Fibroblast of lung (primary cell): Measurements from ENCODE around the gene BBS10. TPM values are rescaled to one million over a fixed set of nuclear protein-coding genes. Genes with fewer than 3 reads are reported as not detected.

Source experiments
- DNase-seq, 2 donors: peaks; one replicate each; pipeline versions ENCODE4 v3.0.0 to v3.0.0-alpha.2; 2010; ENCODE audit warnings: low read depth in 2 of 2
- H2AFZ ChIP-seq: 2 replicates; pipeline ENCODE4 v1.5.1; 2012; ENCODE audit warnings: low read length, control low read depth, inconsistent platforms
- H3K27ac ChIP-seq: 2 replicates; pipeline ENCODE4 v1.5.1; 2011; ENCODE audit warnings: low read length, control low read depth; ENCODE audit not compliant: insufficient read depth
- H3K27me3 ChIP-seq: 2 replicates; pipeline ENCODE4 v1.5.1; 2011; ENCODE audit warnings: mild to moderate bottlenecking, low read length; ENCODE audit not compliant: control insufficient read depth, insufficient read depth
- H3K36me3 ChIP-seq: 2 replicates; pipeline ENCODE4 v1.5.1; 2011; ENCODE audit warnings: low read length; ENCODE audit not compliant: control insufficient read depth, insufficient read depth
- H3K4me1 ChIP-seq: 2 replicates; pipeline ENCODE4 v1.5.1; 2011; ENCODE audit warnings: low read length; ENCODE audit not compliant: control insufficient read depth, insufficient read depth; ENCODE audit errors: extremely low read depth
- H3K4me2 ChIP-seq: 2 replicates; pipeline ENCODE4 v1.5.1; 2011; ENCODE audit warnings: low read length, control low read depth; ENCODE audit not compliant: insufficient read depth; ENCODE audit errors: extremely low read depth
- H3K4me3 ChIP-seq, 4 experiments: fragments of 200-600 bp in 1 of 4; sonication (generic) in 1 of 4; replicated peaks in 1 of 4; 2 replicates each; pipeline ENCODE4 v1.5.1; 2011 to 2016; ENCODE audit warnings: low read length in 4 of 4, low read depth in 3 of 4, mild to moderate bottlenecking in 3 of 4, control low read depth in 2 of 4, inconsistent platforms in 1 of 4, mixed read lengths in 1 of 4; ENCODE audit not compliant: insufficient read depth in 1 of 4; ENCODE audit errors: control extremely low read depth in 1 of 4
- H3K79me2 ChIP-seq: 2 replicates; pipeline ENCODE4 v1.5.1; 2012; ENCODE audit warnings: mild to moderate bottlenecking, low read length, inconsistent platforms; ENCODE audit not compliant: control insufficient read depth, insufficient read depth
- H3K9ac ChIP-seq: 2 replicates; pipeline ENCODE4 v1.5.1; 2011; ENCODE audit warnings: mild to moderate bottlenecking, low read length, control low read depth; ENCODE audit not compliant: insufficient read depth
- H3K9me3 ChIP-seq: 2 replicates; pipeline ENCODE4 v1.5.1; 2012; ENCODE audit warnings: low read depth, low read length; ENCODE audit not compliant: control insufficient read depth, insufficient read depth
- H4K20me1 ChIP-seq: 2 replicates; pipeline ENCODE4 v1.5.1; 2011; ENCODE audit warnings: low read length; ENCODE audit not compliant: control insufficient read depth, insufficient read depth; ENCODE audit errors: extremely low read depth
- EZH2 ChIP-seq: IDR thresholded peaks from 2 replicates; pipeline ENCODE4 v1.5.1; 2012; ENCODE audit warnings: low read length, control low read depth, mild to moderate bottlenecking; ENCODE audit errors: missing control alignments
- polyA plus RNA-seq, 2 donors: library from polyadenylated mRNA; depleted of rRNA in 1 of 2; stranded (reverse) in 1 of 2; unstranded in 1 of 2; fragments of >200 nt; gene quantifications; 2 replicates each; pipeline ENCODE4 v1.2.1, GENCODE V29; 2011 to 2012; ENCODE audit warnings: missing spikeins in 1 of 2
- total RNA-seq: library from RNA; depleted of rRNA; stranded (reverse); fragments of >200 nt; gene quantifications from 2 replicates; pipeline ENCODE4 v1.2.1, GENCODE V29; 2014
- TF ChIP-seq, protein P1 (sequence below), 2 donors: IDR thresholded peaks in 1 of 2; conservative IDR thresholded peaks in 1 of 2; 1 replicate in 1 of 2; 2 replicates in 1 of 2; pipeline ENCODE4 v1.5.1; 2011 to 2012; ENCODE audit warnings: low read length in 2 of 2, control low read depth in 1 of 2, inconsistent platforms in 1 of 2, low read depth in 1 of 2, mild to moderate bottlenecking in 1 of 2

BBS10 gene
- total and polyA plus RNA-seq, 2 donors (not counting 1 experiment from before 2014, with no cell fraction given) = 19.0 to 31.0 TPM

GRCh38 chr12:76299536-76300296, 48.5 kb downstream of the BBS10 start:
- TF ChIP-seq, protein P1, sequence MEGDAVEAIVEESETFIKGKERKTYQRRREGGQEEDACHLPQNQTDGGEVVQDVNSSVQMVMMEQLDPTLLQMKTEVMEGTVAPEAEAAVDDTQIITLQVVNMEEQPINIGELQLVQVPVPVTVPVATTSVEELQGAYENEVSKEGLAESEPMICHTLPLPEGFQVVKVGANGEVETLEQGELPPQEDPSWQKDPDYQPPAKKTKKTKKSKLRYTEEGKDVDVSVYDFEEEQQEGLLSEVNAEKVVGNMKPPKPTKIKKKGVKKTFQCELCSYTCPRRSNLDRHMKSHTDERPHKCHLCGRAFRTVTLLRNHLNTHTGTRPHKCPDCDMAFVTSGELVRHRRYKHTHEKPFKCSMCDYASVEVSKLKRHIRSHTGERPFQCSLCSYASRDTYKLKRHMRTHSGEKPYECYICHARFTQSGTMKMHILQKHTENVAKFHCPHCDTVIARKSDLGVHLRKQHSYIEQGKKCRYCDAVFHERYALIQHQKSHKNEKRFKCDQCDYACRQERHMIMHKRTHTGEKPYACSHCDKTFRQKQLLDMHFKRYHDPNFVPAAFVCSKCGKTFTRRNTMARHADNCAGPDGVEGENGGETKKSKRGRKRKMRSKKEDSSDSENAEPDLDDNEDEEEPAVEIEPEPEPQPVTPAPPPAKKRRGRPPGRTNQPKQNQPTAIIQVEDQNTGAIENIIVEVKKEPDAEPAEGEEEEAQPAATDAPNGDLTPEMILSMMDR (conservative IDR thresholded peaks at IDR 0.05 in 1 of 2, IDR thresholded peaks at IDR 0.05 in 1 of 2; ENCODE audit: low read depth in 1 of 2, low read length in 2 of 2) = no peak
- TF ChIP-seq EZH2 = no peak
- Histone ChIP-seq H3K27me3 (no peaks in the 10 kb centered on the region), H3K36me3 (no peaks in the 10 kb centered on the region), H3K9me3 (no peaks in the 10 kb centered on the region), H3K27ac (no peak overlapping the region), H3K4me2 (no peak overlapping the region), H3K79me2 (no peaks in the 10 kb centered on the region), H3K4me1 (no peaks in the 10 kb centered on the region), H2AFZ (no peak overlapping the region), H4K20me1 (no peaks in the 10 kb centered on the region), H3K4me3 (no peak overlapping the region), H3K9ac (no peak overlapping the region)
- DNase-seq = no peak

Other genes with a start within 250 kb of the BBS10 start
- gene OSBPL8, start 211.4 kb upstream of the BBS10 start, total RNA-seq = 240 and 294 TPM in 2 replicates
- 70.9 and 89.6 TPM in 2 replicates for gene OSBPL8, start 211.4 kb upstream of the BBS10 start, polyA plus RNA-seq